Measurements from ENCODE around the gene GLT1D1.

DNA sequence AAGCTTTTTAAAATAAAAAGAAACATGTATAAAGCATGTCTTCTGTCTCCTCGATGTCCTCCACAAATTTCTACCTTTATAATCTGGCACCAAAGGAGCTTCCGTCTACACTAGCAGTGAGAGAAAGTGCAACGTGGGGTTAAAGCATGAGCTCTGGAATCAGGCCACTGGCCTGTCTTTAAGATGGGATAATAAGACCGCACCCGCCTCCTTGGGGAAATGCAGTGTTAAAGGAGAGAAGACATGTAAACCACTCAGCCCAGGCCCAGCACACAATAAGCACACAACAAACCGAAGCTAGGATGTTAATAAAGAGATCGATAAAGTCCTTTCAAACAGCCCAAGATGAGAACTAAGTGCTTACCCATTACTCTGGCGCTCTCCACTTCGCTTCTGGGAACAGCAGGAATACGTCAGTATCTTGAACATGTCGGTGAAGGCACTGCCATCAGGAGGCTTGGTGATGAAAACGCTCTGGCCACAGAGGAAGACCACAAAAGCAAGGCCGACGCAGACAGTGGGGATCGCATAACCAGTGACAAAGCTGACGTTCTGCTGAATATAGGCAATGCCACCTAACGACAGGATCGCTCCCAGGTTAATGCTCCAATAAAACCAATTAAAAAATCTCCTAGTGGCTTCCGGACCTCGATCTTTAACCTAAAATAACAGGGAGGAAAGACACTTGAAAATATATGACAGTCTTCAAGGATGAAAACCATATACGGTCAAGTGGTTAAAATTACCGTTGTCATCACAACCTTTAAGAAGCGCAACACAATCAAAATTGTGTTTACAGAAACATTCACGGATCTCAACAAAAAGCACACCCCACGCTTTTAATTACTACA is 38.6 kb upstream of the GLT1D1 start:
- no peak for TF ChIP-seq CTCF (IDR thresholded peaks at IDR 0.05)
- TF ChIP-seq POLR2A (IDR thresholded peaks at IDR 0.05), result no peak

Data from Peyer's patch (tissue), 4 donors.